ENCODE measurements around the gene SCRN2.

Gene SCRN2

DNA sequence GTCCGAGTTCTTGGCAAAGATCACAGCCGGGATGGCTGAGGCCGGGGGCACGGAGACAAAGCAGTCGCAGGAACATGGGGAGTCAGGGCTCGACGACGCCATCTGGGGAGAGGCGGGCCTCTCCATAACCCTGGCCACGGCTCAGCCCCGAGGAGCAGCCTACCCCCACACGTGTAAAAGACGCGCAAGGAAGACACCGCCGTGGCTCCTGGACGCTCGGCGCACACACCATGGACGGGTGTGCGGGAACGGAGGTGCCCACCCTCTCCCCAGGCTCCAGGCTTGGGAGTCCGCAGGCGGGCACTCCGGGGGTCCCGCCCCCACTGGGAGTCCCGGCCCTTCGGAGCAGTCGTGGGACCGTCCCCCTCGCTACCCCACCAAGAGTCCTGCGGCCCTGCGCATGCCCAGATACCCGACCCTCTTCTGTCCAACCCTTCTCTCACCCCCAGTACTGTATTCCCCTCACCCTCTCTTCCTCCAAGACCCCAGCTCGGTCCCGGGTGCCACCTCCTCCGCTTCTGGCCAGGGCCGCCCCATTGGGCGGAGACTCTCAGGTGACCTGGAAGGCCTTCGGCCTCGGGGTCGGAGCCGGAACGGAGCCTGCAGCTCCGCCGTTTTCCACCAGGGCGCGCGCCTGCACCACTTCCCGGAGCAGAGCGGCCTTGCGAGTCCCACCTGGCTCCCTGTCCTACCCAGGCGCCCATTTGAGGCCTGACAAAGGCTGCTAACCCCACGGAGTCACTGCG, at the start of gene SCRN2:
SCRN2 (minus strand) TSS at position 532 of the 746 bp plus-strand sequence; CDS start at position 102, 430 bp downstream.
- DNase-seq (ENCODE audit: low spot score): peak; percentile 94

DNA sequence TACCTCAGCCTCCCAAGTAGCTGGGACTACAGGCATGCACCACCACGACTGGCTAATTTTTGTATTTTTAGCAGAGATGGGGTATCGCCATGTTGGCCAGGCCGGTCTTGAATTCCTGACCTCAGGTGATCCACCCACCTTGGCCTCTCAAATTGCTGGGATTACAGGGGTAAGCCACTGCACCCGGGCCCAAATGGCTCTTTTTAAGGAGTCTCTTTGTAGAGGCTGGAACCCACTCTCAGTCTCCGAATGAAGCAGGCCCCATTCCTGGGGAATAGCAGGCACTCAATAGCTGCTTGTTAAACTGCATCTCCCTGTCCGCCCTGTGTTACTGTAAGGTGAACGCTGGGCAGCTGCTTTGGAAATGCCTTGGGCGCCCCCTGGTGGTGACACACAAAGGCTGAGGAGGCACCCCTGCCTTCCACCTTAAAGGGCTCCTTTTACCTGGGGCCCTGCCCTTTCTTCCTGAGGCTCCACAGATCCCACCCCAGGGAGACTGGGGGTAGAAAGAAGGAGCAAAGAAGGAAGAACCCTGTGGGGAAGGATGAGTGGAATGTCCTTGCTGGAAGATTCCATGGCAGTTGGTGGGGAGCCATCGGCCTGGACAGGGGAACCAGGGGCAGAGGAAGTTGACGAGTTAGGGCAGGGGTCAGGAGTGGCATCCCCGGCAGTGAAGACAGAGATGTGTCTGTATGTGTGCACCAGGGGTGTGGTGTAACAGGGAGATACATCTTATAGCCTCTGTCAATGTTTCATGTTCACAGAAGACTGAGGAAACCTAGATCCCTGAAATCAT, 48.9 kb upstream of the SCRN2 start:
- peak; percentile 89 for DNase-seq (ENCODE audit: low spot score)

DNA sequence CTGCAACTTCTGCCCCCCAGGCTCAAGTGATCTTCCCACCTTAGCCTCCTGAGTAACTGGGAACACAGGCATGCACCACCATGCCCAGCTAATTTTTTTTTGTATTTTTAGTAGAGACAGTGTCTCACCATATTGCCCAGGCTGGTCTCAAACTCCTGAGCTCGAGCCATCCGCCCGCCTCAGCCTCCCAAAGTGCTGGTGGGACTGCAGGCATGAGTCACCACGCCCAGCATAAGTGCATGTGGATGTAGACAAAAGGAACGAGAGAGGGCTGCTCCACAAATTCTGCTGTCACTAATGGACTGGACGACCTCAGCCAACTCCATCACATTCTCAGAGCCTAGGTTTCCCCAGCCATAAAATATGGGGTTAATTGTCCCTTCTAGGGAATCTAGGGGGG, 47.2 kb upstream of the SCRN2 start:
- DNase-seq (ENCODE audit: low spot score): no peak

DNA sequence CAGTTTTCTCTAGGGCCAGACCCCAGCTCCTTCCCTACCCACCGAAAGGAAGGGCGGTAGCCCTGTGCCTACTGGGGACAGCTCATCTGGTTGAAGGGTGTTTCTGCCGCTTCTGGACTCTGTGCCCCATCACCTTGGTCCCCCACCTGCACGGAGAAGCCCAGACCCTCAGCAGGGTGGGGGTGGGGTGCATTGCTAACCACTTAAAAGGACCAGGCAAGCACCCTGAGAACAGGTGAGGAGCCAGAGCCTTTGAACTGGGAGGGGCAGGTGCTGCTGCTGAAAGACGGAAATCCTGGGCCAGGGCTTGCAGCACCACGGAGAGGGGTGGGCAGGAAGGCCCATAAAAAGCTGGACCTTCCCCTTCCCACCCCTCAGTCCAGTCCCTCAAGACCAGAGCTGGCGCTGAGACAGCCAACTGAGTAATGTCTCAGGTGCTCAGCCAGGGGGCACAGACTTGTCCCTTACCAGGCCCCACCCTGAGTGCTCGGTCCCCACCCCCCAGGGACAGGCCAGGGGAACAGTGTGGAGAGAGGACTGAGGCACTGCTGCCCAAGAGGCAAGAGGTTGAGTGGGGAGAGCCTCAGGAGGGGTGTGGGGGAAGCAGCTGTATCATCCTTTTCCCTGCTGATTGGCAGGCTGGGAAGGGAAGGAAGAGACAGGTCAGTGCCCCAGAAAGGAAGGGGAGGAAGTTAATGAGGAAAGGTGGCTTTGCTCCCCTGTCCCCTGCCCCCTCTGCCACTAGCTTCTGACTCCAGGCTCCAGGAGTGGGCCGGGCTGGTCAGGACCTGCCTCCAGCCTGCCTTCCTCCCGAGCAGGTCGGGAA, 44.0 kb upstream of the SCRN2 start:
- DNase-seq (ENCODE audit: low spot score): no peak

DNA sequence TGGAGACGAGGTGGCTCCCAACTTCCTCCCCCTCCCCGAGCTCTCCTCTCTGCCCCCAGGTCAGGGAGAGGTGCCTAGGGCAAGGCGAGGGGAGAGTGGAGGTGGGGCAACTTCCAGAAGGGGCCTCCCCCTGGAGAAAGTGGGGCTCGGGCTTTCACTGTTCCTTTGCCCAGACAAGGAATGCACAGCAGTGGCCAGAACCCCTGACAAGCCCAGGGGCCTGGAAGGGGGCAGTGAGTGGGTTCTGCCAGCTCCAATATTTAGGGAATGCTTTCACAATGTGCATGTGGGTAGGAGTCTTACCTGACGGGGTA, 43.3 kb upstream of the SCRN2 start:
- no peak for DNase-seq (ENCODE audit: low spot score)

DNA sequence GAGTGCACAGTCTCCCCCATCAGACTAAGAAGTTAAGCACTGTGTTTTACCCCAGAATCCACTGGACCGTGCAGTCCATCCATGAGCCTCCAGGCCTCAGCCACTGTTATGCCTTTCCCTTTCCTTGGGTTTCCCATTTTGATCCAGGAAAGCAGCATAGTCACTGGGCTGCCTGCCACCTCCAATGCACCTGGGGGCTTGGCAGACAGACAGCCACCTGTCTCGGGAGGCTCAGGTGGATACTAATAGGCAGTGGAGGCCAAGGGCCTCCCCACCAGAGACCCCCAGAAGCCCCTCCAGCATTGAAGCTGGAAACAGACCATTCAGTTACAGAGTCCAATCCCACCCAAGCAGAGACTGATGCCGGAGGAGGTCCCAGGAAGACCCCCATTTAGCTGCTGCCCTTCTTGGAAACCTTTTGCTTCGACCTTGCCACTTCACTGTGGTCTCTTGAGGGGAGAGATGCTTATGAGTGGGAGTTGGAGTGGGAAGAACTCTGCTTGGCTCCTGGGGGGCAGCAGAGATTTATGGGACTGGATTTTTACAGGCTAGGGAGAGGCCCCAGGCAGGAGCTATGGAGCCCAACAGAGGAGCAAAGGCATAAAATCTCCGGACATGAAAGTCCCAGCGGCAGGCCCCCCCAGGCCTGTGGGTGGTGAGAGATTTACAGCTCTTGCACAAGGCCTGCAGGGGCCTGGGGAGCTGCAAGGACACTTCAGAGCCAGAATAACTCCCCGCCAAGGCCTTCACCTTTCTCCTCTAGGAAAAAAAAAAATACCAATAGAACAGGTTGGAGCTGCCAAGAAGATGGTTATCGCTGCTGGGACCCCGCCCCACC, 42.7 kb upstream of the SCRN2 start:
- DNase-seq (ENCODE audit: low spot score): no peak

DNA sequence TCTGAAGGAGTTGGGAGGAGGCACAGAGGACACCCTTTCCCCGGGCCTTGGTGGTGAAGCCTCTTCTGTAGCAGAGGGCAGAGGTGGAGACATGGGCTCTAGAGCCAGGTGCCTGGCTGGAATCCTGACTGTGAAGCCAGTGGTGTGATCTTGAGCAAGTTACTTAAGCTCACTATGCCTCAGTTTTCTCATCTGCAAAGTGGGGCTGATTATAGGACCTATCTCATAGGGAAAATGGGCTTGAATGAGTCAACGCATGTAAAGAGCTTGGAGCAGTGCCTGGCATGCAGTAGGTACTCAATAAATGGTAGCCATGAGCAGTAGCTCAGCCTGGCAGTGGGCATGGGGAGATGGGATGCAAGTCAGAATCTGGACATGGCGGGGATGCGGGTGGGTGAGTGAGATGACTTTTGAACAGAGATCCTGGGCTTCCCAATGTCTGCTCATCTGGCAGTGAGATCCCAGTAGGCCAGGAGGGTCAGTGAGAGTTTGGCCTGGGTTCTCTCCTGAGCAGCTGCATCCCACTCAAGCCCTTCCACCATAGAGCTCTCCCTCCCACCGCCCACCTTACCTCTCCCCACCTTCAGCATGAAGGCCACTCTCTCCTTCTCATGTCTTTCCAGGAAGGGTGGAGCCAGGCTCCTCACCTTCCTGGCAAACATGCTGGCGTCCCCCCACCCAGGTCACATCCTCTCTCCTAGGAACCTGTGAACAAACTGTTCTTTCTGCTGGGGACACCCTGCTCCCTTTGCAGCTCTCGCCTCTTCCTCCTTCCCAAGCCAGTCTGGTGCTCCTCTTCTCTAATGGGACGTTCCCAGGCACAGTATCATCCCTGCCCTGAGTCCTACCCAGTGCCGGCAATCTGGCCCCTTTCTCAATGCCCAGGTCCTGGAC, 41.9 kb upstream of the SCRN2 start:
- DNase-seq (ENCODE audit: low spot score): no peak

DNA sequence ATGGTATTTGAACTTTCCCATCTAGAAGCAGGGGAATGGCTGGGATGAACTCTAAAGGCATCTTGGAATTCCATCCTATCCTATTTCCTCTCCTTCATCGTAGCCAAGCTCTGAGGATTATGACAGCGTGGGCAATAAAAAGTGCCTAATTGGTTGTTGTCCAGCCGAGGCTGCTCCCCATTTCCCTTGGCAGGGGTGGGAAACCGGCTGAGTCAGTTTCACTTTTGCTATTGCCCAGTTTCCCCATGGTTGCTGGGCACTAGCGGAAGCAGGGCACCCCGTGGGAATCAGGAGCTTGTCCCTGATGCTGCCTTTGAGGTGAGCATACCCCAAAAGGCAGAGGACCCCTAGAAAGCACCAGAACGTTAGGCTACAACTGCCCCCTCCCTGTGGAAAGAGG, 41.2 kb upstream of the SCRN2 start:
- no peak for DNase-seq (ENCODE audit: low spot score)

DNA sequence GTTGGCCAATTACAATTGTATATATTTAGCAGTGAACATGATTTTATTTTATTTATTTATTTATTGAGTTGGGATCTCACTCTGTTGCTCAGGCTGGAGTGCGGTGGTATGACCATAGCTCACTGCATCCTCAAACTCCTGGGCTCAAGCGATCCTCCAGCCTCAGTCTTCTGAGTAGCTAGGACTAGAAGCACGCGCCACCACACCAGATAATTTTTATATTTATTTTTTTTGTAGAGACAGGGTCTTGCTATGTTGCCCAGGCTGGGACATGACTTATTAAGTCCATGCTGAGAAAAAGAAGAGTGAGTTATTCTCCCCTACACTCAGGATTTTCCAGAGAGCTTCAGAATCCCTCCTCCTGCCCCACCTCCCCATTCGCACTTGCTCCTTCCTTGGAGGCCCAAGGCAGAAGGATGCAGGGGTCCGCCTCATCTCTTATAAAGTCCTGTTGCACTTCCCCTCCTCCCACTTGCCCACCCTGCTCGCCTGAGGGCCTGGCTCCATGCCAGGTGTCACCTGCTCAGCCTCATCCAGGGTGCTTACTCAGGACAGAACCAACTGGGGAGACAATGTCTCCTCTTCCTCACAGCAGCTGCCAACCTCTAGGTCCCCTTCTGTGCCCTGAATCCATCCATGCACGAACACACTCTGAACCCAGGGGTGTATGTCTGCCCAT, 38.8 kb upstream of the SCRN2 start:
- no peak for DNase-seq (ENCODE audit: low spot score)

DNA sequence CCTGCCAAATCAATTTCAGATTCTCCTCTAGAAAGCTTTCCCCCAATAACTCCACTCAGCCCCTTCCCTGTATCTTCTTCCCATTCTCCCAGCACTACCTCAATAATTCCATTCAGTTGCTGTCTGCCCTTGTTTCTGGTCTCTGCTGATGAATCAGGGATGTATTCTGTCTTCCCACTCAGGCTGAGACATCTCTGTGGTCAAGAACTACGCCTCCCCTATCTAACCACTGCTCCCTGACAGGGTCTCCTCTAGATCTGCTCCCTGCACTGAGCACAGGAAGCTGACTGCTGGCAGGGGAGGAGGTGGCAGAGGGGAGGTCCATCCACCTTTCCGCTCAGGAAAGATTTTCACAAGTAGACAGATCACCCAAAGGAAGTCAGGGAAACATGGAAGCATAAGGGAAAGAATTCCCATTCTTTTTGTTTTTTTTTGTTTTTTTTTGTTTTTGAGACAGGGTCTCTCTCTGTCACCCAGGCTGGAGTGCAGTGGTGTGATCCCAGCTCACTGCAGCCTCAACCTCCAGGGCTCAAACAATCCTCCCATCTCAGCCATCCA, 38.0 kb upstream of the SCRN2 start:
- no peak for DNase-seq (ENCODE audit: low spot score)

DNA sequence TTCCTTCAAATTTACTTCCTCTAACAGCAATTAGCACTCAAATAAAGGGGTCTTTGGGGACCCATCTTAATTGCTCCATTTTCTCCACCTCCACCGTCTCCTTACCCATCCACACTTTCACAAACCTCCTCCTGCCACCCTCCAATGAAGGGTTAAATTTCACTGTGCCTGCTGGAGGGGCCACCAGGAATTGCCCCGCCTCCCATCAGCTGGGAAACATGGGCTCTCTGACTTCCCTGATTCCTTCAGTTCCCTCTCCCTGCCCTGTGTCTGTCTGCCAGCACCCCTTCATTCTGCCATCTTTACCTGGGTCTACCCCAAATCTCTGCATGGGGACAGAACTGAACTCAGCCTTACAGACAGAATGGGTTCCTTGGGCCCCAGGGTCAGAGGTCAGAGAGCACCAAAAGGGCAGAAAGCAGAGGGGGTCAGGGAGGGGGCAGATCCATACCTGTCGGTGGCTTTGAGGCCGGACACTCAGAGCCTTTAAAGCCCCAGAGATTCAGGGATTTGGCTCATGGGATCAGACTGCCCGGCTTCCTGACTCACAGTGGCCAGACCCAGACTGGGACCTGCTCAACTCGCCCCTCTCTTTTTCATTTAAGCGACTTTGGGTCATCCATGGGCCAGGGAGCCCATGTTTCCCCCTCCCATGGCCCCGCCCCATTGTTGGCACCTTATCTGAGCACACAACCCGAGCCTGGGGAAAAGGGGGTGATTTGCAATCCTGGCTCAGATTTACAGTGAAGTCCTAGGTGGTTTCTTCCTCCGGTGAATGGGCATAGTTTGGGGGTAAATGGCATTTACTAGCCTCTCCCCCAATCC, 37.3 kb upstream of the SCRN2 start:
- no peak for DNase-seq (ENCODE audit: low spot score)

DNA sequence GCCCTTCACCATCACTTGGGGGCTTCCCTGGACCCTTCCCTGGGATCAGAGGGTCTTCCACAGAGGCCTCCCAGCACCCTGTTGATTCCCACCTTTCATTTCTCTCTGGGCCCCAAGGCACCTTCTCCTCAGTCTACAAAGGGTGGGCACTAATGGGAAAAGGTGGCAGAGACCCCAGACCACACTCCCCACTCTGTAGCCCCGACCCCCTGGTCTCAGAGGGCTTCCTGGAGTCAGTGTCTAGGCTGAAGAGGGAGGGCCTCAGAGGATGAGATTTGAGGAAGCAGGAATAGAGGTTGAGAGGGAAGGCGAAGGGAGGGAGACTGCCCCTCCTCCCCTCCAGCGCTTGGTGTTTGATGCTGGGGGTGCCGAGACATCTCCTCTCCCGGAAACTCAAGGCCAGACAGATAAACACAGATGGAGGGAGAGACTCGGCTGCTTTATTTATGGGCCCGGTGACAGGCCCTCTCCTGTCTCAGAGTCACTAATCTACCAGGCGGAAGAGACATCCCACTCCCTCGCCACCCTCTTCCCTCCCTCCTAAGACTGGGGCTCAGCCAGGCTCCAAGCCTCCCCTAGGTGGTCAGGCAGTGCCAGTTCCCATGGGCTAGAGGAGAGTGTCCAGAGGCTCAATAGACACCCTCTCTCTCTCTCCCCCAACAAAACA, 36.4 kb upstream of the SCRN2 start:
- no peak for DNase-seq (ENCODE audit: low spot score)

DNA sequence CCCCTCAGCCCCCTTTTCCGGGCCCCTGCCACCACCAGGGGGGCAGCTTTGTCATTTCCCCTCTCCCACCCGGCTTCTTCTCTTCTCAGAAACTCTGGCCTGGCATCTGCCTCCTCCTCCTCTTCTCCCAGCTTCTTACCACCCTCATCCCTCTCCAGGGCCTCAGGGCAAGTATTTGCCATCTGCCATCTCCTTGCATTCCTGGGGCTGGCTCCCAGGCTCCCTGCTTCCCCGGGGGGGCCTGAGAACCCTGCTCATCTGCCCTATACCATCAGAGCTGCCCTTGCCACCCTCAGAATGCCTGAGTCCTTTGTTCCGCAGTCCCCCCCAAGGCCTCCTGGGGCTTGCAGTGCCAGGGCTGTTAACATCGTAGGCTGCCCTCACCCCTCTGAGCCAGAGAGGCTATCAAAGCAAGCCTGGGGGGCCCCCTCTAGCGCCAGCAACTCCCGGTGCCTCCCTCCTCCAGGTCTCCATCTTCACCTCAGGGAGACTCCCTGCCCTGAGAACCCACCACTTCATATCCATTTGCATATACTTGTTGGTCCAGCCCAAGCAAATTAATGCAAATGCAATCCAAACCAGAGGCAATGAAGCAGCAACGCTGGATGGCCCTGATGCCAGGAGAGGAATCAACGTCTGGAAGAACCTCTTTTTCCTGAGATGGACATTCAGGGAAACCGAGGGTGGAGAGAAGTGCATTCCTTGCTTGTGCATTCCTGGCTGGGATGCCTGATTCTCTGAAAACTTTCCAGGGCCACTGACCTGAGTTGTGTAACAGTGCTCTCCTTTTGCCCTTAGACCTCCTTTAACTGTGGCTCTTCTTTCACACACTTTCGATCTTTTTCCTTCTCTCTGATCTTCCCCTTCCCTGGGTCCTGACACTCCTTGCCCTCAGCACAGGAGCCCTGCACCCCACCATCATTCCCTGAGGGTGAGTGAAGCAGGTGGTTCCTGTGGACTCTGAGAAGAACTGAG, 34.2 kb upstream of the SCRN2 start:
- DNase-seq (ENCODE audit: low spot score): no peak

DNA sequence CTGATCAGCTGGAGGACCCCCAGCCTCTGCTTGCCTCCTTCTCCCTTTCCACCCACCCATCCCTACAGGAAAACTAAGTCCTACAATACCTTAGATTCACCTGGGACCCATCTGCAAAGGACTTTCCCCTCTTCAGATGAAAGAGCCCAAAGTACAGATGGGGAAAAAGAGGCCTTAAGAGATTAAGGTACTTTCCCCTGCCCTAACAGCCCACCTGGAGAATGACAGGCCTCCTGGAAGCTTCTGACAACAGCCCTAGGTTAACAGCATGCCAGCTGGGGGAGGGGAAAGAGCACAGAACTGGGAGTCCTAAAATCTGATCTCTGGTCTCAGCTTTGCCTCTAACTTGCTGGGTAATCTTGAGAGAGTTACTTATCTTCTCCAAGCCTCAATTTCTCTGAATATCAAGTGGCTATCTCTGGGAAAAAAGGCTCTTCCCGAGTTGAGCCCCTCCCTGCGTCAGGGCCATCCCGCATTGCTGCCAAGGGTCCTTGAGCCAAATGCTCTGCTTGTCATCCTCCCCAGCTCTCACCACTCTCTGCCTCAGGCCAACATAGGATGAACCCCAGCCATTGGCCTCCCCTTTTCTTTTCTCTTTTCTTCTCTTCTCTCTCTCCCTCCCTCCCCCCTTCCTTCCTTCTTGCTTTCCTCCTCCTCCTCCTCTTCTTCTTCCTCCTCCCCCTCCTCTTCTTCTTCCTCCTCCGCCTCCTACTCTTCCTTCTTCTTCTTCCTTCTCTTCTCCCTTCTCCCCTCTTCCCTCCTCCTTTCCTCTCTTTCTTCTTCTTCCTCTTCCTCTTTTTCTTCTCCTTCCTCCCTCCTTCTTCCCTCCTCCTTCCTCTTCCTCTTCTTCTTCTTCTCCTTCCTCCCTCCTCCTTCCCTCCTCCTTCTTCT, 32.4 kb upstream of the SCRN2 start:
- DNase-seq (ENCODE audit: low spot score): no peak

DNA sequence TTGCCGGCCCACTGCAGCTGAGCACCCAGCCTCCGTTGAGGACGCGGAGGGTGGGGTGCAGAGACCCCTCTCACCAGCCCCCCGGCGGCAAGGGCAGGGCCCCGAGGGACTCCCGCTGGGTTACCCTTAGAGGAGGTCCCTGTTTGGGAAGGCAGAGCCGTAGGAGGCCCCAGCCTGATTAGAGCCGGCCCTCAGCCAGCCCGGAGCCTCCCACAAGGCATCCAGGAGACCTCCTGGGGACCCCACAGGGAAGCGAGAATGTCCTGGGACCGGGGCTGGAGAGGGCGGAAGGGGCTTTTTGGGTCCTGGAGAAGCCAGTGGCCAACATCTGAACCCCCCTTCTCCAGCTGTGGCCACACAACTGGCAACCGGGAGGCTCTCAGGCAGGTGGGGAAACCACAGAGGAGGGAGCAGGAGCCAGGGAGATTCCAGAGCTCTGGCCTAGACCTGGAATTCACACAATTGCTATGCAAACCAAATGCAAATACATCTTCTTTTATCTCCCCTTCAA, 31.6 kb upstream of the SCRN2 start:
- no peak for DNase-seq (ENCODE audit: low spot score)
